Right kidney (tissue), 1 donor: Measurements from ENCODE around the gene PAX5.
"Not testable (repeated sequence)": the region's sequence is repeated elsewhere in the genome, so short reads cannot be mapped to it uniquely, and the experiment has no call there.

Experiments
- DNase-seq: peaks from one replicate; pipeline ENCODE4 v3.0.0-alpha.2; 2016

Gene PAX5

DNA sequence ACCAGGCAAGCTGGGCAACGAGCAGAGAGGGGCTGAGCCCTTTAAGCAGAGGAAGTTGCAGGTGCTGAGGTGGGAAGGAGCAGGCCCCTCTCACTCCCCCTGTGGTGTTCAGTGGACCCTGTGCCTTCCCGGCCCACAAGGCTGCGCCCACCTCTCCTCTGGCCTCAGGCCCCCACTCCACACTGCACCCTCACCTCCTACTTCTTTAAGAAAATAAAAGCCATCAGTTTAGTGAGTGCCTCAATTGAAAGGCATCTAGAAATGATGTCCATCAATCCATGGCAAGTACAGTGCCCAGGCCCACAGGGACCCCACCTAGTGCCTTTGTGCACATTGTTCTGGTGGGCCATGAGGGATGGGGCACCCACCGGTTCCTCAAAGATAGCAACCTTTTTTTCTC is 158.0 kb downstream of the PAX5 start:
- no peak for DNase-seq

DNA sequence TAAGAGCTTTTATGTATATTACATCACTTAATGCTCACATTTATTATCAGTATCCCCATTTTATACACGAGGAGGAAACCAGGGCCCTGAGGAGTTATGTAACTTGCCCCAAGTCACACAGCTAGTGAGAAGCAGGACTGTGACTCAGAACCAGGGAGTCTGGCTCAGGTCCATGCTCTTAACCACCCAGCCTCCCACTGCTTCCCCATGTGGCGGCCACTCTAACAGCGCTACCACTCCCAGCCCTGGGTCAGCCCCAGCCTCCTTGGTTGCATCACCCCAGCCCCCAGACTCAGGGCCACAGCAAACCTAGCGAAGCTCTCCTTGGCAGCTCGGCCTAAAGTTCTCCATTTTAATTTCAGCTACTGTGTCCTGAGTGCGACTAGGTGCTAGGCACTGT is 159.1 kb downstream of the PAX5 start:
- DNase-seq: no peak

DNA sequence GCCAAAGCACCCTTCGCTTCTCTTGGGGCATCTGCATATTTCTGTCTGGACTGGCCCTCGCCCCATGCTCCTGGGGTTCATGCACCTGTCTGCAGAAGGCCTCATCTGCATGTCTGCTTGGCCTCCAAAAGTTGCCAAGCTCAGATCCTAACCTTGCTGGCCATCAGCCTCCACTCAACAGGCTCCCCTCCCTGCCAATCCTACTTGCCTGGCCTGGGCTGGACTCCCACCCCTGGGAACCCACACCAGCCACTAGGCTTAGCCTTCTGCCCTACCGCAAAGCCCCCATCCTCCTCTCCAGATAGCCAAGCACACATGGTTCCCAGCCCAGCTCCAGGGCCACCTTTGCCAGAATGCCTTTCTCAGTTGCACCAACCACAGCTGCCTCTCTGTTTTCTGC is 159.8 kb downstream of the PAX5 start:
- no peak for DNase-seq

DNA sequence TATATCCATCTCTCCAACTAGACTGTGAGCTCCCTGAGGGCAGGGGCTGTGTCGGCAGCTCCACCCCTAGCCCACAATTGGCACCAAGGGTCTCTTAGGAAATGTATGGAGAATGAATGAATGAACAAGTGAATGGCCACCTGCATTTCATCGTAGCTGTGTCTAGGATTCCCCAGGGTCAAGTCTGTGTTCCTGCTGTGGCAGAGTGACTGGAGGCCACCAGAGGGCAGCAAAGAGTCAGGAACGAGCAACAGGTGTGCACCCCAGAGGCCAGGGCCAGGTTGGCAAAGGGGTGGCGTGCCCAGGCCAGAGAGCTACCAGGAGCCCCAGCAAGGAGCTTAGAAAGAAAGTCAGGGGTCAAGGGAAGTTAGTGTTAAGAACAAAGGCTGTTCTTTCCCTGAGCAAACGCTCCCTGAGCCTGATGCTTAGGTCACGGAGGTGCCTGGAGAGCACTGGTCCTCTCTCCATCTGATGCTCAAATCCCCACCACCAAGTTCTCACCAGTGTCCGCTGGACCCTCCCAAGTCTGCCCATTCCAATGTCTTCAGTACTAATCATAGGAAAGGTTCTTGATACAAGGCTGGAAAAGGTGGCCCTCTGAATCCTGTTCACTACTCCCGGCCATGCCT is 160.7 kb downstream of the PAX5 start:
- peak; percentile 61 for DNase-seq

GRCh38 chr9:36872641-36873040 is 161.4 kb downstream of the PAX5 start:
- DNase-seq: no peak

DNA sequence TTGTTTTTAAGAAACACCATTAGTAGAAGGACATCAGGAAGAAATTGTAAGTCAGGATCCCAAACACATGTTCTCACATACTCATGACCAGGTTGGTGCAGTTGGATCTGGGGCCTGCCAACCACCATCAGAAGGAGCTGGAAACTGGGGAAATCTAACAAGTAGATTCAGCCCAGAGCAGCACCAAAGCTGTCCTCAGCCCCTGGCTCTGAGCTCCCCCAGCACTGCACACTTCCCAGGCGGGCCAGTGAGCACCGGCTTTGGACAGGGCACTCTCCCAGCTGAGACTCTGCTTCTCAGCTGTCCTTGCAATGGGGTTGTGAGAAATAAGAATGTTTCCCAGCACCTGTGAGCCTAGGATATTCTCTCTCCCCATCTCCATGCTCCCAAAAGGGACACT is 162.5 kb downstream of the PAX5 start:
- DNase-seq: no peak

GRCh38 chr9:36870960-36871359 is 163.1 kb downstream of the PAX5 start:
- no peak for DNase-seq

DNA sequence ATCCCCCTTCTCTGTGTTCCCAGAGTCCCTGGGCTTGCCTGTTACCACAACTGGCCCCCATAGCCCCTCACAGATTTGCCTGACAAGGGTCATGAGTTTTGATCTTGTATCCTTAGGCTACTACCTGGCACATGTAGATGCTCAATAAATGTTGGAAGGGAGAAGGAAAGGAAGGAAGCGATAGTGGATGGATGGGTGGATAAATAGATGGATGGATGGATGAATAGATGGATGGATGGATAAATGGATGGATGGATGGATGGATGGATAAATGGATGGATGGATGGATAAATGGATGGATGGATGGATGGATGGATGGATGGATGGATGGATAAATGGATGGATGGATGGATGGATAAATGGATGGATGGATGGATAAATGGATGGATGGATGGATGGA is 164.5 kb downstream of the PAX5 start:
- DNase-seq: not testable (repeated sequence)

GRCh38 chr9:36868586-36869282 is 165.3 kb downstream of the PAX5 start:
- DNase-seq: no peak

GRCh38 chr9:36867672-36868471 is 166.2 kb downstream of the PAX5 start:
- DNase-seq: no peak

DNA sequence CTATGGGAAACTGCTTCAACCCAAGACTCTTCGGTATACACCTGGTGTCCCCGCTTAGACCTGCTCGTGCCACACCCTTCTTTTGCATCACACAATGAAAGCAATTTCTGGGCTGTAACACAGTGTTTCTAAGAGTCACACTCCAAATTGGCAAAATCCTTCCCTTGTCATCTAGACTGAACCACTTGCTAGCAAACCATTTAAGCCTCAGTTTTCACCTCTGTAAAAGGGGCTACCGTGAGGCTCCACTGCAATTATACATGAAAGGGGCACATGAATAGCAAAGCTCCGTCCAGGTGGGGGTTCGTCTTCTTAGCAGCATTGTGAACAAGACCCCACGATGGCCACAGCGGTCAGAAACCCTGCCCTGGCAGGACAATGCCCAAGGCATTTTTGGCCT is 166.8 kb downstream of the PAX5 start:
- DNase-seq: no peak

GRCh38 chr9:36866840-36867239 is 167.2 kb downstream of the PAX5 start:
- no peak for DNase-seq

- no peak for DNase-seq
Observed at GRCh38 chr9:36865731-36866635, 168.1 kb downstream of the PAX5 start.

- no peak for DNase-seq
Observed at GRCh38 chr9:36864491-36865410, 169.3 kb downstream of the PAX5 start.

DNA sequence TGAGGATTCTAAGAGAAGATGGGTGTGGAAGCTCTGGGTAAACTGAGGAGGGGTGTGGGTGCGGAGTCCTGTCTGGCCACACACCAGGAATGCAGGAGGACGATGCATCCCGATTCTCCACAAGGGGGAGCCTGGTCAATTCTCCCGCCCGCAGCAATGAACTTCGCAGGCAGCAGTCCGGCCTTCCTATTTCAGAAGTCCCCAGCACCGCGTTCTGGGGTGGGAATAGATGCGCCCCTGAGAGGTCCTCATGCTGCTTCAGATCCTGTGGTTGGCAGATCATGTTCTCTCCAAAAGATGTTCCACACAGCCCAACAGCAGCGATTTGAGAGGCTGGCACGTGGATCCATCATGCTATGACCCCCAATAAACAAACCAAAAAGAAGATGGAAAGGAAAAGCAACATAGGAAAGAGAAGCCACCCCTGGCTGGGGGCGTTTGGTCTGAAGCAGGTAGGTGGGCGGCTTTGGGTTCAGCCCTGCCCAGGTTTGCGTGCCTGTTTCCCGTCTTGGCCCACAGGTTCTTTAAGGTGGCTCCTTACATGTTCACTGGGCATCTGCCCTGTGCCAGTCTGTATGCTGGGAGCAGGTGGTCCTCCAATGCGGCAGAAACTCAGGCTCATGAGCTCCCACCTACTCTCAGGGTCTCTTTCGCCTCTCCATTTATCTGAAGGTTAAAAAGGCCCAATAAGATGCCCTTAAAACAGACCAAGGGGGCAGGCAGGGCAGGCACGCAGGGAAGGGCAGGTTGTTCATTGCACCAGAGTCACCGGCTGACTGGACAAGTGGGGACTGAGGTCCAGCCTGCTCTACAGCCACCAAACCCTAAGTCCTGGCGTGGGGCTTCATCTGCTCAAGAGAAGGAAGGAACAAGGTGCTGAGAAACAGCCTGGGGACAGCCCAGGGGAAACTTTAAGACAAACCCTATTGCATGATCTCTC is 171.6 kb downstream of the PAX5 start:
- peak; percentile 47 for DNase-seq

DNA sequence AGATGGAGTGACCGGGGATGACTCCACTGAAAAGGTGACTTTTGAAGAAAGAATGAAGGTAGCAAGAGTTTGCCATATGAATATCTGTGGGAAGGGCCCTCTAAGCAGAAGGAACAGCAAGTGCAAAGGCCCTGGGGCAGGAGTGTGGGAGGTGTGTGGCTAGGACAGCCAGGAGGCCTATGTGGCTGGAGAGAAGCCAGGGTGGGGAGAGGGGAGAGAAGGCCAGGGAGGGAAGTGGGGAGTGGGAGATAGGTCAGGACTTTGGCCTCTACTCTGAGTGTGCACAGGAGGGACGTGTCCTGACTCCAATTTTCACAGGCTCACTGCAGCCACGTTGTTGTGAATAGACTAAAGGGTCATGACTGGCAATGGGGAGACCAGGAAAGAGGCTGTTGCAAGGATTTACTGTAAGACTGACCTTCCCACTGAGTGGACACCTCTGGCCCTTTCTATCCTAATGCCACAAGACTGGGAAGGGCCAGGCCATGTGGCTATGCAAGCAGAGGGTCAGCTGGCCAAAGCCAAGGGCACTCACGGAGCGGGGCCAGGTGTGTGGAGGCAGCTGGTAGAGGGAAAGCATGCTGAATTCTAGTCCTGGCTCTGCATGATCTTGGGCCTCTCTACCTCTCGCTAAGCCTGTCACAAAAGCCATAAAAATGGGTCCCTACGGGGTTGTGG is 172.4 kb downstream of the PAX5 start:
- no peak for DNase-seq

- peak; percentile 67 for DNase-seq
Observed at GRCh38 chr9:36858805-36859375, 175.2 kb downstream of the PAX5 start.

GRCh38 chr9:36855448-36856315 is 178.4 kb downstream of the PAX5 start:
- DNase-seq: no peak
